COLO829 (cell line): Measurements from ENCODE around the gene MAPK13.
"Not testable (repeated sequence)": the region's sequence is repeated elsewhere in the genome, so short reads cannot be mapped to it uniquely, and the experiment has no call there.

Experiments
- DNase-seq: peaks from one replicate; pipeline ENCODE4 v3.0.0; 2012; ENCODE audit warnings: low spot score

MAPK13 gene

DNA sequence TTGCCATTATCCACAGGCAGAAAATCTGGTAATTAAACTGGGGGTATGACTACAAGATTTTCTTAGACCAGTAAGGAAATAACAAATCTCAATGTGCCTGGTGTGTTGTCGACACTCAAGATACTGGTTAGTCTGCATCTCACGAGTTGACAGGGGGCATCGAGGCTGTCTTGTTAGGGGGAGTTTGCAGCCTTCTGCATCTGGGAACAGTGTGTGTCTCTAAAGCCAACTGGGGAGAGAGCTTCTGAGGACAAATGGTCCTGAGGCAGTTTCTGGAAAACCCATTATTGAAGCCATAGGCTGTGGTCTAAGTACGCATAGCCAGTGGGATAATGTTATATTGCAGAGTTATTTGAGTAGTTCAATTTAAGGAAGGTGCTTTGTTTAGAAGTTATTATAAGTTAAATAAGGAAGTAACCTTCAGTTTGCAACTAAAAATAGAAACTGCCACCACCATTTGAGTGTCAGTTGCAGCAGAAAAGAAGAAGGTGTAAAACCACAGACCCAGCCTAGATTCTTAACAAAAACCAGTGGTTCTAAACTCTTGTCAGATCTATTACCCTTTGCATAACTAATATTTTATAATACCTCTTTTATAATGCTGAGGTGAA is 15.4 kb upstream of the MAPK13 start:
- no peak for DNase-seq

- DNase-seq = no peak
Observed at GRCh38 chr6:36115412-36115811, 14.9 kb upstream of the MAPK13 start.

DNA sequence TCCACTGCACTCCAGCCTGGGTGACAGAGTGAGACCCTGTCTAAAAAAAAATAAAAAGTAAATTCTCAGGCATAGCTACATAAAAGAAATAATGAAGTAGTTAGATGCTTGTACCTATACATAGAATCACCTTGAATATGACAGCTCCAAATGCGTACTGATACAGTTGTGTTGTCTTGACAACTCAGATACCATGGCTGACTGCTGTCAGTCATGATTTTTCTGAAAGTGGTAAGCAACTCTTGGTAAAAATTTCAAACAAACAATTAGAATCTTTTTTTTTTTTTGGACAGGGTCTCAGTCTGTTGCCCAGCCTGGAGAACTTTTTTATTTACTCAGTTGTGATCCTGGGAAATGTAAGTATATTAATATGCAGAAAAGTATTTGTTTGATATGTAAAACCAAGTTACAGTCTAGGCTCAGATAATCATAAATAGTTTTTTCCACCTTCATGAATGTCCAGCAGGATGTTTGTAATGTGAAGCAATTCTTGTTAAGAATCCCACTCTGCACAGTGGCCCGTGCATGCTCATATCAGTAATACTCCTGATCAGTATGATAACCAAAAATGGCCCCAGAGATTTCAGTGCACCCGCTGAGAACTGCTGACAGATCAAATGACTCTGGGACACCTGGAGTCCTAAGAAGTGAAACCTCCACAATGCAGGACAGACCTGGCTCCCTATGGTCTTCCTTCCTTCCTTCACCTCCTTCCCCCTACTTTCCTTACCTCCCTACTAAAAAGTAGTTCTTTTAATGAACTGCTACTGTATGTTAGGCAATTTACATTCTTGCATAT is 14.0 kb upstream of the MAPK13 start:
- DNase-seq = no peak

DNA sequence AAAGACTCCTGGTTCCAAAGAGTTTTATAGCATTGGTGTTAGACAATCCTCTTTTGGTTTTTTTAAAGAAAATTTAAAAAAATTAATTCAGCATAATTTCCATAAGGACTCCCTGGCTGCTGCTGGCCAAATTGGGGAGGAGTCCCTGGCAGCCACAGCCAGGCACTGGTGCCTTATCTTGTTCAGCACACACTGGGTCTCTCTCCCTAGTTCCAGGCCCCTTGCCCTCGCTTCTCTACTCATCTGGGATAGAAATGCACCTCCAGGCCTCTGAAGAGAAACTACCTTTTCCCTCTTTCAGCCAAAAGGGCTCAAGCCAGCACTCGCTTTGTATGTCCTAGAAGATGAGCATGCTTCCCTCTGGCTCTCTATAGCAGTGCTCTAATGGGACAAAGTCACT is 13.4 kb upstream of the MAPK13 start:
- no peak for DNase-seq

DNA sequence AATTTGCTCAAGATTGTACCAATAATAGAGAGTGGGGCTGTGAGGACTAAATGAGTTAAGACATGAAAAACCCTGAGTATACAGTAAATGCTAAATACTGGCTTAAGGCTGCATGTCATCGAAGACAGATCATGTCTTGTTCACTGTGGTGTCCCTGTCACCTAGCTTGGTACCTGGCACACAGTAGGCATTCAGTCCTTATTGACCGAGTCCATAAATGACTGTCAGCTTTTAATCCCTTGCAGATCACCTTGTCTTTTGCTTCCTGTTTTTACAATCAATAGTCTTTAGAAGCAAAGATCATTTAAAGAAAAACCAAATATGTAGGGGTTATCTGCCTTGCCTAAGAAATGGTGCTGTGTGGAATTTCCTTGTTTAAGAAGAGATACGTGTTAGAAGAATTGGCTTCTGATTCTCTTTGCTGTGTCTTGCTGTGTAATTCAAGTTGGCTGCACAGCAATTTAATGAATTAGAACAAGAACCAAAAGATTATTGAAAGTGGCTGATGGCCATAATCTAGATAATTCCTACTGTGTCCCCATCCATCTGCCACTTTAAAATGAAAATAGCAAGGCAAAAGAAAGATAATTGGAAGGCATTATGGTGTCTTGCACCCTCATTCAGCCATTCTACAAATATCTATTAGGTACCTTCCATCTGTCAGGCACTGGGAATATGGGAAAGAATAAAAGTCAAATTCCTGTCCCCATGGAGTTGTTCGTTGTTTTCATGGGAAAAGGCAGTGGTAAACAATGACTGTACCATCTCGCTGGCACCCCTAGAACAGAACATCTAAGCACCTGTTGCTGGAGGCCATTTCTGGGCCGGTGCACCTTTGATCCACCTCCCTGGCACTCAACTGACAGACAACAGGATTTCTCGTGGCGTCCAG is 12.4 kb upstream of the MAPK13 start:
- DNase-seq = no peak

DNA sequence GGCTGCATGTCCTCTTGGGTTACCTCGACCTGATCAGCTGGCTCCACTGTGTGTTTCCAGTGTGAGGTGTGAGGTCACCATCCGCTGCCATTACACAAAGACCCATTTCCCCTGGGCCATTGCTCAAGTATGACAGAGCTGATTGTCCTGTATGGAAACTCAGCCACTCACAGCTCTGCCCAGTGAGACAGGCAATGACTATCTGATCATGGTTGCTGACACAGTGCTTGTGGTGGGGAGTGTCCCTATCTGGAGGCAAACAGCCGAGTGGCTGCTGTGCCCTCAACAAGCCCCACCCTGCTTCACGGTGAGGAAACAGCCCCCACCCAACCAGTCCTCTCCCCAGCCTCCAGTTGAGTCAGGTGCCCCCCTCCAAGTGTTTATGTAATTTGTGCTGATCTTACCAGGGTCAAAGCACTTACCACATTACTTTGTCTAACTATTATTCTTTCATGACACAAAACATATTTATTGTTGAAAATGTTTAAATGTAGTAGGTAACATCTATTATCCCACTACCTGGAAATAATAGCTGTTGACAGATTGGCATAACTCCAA is 11.7 kb upstream of the MAPK13 start:
- DNase-seq = no peak

DNA sequence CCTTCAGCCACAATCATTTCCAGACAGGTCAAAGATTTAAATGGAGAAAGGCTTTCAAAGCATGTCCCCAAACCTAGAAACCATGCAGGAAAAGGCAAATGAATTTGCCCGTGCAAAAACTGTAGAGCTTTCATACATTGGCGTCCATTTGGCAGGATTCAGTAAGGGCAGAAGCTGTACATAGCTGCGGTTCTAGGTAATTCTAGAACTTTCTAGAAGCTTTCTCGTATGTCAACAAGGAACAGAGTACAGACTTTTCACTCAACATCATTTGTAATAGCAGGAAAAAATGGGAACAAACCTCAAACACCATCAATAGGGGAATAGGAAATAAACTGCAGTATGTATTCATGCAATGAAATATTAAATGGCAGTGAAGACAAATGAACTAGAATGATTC is 11.1 kb upstream of the MAPK13 start:
- no peak for DNase-seq

- no peak for DNase-seq
Observed at GRCh38 chr6:36120018-36120417, 10.3 kb upstream of the MAPK13 start.

DNA sequence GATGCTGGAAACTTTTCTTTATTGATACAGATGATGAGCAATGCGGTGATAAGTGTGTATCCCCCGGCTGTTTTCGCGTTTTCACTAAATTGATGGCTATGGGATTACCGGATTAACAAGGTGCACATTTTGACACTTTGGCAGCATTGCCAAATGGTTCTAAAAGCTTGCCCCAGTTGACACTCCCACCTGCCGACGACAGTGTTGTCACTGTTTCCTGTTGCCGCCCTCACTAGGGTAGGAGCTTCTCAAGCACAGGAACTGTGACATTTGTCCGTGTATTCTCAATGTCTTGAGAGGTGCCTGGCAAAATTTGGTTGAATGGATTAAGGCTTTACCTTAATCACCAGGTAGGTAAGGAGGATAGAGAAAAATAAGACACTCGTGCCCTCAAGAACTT is 9.8 kb upstream of the MAPK13 start:
- DNase-seq = no peak

- DNase-seq = no peak
Observed at GRCh38 chr6:36120979-36121786, 9.1 kb upstream of the MAPK13 start.

DNA sequence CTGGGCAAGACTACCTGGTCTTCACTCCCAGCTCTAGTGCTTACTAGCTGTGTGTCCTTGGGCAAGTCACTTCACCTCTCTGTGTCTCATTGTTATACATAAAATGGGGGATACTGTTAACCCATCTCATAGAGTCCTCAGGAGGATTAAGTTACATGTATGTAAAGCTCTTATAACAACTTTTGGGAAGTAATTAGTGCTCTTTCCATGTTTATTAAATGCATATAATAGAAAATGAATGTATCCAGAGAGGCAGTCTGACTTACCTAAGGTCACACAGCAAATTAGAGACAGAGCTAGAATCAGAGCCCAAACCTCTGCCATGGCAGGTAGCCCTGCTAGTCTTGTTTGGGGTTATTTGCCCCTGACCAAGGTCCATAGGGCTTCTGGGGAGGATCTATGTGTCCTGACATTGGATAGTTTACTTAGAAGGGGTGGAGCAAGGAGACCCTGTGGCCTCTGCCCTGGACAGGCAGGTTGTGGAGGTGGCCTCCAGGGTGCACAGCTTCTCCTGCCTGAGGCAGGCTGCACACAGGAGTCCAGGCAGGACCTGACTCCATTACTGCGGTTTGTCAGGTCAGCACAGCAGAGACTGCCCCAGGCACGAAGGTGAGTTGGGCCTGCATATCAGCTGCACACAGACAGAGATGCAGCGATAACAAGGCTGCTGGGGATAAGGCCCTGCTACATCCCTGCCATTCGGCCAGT is 8.4 kb upstream of the MAPK13 start:
- DNase-seq = no peak

DNA sequence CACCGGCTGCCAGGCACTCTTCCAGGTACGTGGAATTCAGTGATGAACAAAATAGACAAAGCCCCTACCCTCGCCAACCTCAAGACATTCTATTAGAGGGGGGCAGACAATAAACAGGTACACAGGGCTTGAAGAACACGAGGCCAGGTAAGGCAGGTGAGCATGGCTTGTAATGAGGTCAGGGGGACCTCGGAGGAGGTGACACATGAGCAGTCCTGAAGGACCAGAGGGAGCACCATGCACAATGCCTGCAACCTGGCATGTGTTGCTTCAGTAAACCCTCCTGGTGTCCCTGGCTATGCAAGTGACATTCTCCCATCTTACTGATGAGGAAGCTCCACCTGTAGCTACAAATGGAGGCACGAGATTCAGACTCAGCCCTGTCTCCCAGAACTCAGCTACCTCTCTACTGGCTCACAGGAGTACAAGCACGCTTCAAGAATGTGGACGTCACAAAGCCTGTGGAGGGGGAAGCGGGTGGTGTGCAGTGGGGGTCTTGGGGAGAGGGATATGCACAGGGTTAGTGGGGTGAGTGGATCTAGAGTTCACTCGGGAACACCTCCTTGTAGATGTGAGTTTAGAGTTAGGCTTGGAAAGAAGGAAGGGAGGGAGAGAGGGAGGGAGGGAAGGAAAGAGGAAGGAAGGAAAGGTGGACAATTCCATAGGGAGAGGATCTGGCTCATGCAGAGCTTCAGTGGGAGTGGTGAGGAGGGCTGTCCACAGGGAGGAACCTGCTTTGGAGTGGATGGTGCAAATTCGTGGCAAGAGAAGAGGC is 7.6 kb upstream of the MAPK13 start:
- DNase-seq = no peak

DNA sequence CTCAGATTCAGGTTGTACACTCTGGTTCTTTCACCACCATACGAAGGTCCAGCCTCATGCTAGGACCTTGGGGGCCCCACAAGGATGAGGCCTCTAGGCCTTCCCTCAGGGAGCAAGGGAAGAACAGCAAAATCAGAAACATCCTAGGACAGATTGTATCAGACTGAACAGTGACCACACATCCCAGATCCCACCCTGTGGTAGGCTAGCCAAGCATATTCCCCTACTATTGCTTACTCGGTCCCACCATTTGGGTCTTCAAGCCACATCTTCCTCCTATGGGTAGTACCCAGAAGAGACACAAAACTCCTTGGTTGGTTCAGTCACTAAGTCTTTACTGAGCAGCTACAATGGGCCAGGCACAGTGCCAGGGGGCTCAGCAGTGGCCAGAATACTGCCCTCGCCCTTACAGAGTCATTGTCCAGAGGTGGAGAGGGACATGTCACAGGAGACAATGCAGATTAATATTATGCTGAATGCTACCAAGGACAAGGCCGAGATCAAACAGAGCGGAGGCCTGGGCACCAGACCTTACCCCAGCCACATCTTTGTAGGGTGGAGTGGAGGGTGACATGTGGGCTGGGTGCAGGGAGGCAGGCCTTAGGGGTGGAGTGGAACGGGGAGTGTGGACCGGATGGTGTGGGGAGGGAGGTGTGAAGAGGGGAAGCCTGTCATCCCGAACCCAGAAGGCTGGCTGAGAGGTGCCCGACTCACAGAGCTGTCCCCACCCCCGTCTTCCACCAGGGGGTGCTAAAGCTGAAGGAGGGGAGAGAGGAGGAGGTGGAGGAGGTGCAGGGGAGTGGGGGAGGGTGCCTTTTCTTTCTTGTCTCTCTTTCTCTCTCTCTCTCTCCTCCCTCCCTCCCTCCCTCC is 6.8 kb upstream of the MAPK13 start:
- peak; percentile 70 for DNase-seq

DNA sequence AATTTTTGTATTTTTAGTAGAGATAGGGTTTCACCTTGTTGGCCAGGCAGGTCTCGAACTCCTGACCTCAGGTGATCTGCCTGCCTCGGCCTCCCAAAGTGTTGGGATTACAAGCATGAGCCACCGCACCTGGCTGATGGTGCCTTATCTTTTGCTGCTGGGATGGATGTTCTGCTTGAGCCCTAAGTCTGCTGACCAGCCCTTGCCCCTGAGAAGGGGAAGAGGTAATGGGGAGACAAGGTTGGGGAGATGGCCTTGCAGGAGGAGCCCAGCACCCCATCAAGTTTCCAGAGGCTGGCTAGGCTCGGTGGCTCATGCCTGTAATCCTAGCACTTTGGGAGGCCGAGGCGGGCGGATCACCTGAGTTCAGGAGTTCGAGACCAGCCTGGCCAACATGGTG is 6.0 kb upstream of the MAPK13 start:
- DNase-seq = not testable (repeated sequence)

GRCh38 chr6:36124881-36125280 is 5.4 kb upstream of the MAPK13 start:
- DNase-seq = no peak

DNA sequence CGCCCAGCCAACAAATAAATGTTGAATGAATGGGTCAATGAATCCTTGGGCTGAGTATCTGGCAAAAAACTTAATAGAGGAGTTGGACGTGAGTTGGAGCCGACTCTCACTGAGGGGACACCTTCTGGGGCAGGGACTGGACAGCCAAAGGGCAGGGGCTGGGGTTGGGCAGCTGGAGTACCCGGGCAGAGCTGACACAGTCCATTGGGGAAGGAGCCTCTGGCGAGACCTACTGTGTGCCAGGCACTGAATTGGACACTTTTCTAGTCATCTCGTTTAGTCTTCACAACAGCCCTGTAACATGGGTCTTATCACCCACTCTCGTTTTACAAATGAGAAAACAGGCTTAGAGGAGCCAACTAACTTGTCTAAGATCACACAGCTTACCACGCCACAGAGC is 4.7 kb upstream of the MAPK13 start:
- DNase-seq = no peak

DNA sequence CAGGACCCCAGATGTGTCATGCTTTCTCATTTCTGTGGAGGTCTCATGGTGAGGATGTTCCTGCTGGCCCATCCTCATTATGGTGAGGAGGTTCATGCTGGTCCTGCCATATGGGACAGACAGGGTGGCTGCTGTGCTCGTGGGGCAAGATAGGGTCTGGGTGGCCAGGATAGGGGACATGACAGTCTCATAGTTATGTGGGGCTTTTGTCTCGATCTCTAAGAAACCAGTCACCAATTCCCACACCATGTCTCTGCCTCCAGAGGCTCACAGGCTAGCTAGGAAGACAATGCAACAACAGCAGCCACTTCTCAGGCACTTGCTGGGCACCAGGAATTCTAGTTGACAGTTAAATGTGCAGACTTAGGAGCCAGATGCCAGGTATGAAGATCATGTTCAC is 4.2 kb upstream of the MAPK13 start:
- no peak for DNase-seq

DNA sequence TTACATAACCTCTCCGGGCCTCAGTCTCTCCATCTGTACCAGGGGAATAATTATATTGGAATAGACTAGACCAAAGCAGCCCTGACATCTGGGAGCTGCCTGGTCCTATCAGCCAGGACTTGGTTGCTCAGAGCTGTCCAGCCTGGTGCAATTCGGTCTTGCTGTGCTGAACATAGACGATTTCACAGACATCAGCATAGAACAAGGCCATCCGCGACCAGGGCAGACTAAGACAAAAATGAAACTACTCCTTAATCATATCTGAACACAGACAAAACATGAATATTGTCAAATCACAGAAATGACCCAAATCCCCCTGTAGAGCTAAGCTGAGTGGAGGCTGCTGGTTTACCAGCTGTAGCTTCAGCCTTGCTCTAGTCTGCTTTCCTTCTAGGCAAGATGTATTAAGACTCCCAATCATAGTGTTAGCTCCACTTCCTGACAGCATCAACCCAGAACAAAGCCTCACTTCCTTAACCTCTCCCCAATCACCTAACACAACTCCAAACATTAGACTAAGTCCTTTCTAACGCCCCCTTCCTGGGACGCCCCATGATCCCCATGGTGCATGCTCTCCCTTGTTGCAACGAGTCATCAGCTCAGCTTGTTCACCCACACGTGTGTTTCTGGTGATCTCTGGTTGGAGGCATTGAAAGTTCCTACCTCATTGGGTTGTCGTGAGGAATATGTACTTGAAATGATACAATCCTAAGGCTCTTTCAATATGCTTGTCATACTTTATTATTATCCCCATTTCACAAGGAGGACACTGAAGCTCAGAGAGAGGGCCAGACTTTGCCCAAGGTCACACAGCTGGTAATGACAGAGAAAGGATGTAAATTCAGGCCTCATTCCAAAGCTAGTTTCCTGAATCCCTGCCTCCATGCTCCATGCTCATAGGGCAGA is 3.5 kb upstream of the MAPK13 start:
- DNase-seq = no peak
